NCI-H446 (cell line): ENCODE data around the gene IL5.
"Not testable (repeated sequence)": the region's sequence is repeated elsewhere in the genome, so short reads cannot be mapped to it uniquely, and the experiment has no call there.

Source experiments
- DNase-seq, 2 experiments: peaks; one replicate each; lab custom pipeline; 2025; lab: John Stamatoyannopoulos, UW

Gene IL5

DNA sequence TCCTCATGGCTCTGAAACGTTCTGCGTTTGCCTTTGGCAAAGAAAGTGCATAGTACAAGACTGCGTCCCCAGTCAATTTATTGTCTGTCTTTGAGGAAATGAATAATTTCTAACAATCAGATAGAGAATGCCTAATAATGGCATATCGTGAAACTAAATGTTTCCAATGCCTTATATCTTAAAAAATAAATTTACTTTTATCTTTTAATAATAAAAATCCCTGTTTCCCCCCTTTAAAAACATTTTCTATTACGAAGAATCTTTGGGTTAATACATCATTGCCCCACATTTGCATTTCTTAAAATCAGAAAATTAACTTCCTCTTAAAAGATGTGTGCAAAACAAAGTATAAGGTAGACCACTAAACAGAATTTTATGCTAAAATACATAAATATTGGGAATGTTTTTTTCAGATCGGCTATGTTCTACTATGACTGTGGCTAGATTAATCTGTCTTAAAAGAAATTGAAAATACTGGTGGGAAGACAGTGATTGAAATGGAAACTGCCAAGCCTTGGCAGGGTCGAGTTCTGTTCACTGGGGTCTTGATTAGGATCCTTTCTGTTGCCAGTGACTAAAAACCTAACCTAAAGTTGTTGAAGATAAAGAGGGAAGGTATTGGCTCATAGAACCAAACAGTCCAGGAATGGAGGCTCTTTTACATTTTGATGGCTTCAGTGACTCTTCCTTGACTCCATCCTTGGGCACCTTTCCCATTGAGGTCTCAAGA lies at the start of gene IL5:
Gene IL5, minus strand, starts transcription at position 51 of the 730 bp plus-strand sequence. Its CDS starts 44 bp downstream, at position 7.
- DNase-seq, result no peak

DNA sequence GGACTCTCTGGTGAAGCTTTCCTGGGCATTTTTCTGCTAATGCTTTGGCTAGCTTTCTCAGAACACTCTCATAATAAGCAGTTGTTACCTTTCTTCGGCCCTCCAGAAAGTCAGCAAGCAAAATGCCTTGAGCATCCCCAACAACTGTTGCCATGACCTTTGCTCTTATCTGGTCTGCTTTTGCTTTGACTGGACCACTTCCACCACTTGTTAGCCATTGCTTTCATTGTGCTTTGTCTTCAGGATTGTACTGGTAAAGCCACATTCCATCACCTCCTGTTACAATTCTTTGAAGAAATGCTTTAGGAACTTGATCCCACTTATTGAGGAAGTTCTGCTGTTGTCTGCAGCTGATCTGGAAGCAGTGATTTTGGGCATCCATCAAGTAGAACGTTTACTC lies 49.2 kb upstream of the IL5 start:
- no peak for DNase-seq

DNA sequence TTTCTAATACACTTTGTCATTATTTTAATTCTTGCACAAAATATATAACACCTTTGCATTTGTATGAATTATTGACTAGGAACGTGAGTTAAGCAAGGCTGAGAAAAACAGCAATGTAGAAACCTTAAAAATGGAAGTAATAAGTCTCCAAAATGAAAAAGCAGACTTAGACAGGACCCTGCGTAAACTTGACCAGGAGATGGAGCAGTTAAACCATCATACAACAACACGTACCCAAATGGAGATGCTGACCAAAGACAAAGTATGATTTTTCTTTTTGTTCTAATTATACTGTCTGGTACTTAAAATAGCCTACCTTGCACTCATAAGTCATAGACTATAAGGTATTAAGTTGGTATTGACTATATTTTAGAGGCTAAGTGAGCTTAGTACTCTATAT lies 47.8 kb upstream of the IL5 start:
- DNase-seq, result no peak

DNA sequence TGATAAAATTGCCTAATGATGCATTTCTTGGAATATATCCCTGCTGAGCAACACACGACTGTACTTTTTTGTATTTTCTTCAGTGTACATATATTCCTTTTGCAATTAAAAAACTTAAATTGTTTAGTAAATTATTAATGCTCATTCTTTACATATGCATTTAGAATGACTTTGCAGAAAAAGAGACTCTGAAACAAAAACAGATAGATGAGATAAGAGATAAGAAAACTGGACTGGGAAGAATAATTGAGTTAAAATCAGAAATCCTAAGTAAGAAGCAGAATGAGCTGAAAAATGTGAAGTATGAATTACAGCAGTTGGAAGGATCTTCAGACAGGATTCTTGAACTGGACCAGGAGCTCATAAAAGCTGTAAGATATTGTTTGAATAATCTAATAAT lies 46.1 kb upstream of the IL5 start:
- no peak for DNase-seq

DNA sequence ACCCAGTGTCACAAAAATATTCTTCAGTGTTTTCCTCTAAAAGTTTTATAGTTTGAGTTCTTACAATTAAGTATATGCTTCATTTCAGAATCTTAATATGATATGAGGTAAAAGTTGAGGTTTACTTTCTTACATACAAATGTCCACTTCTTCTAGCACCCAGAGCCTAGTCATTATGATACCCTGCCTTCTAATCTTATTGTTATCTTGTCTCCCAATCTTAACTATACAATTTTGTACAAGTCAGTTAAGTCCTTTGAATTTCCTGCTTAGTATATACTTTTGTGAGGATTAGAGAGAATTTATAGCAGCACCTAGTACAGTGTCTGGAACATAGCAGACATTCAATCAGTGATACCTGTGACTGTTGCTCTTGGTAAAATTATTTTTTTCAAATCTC lies 42.7 kb upstream of the IL5 start:
- DNase-seq, result no peak

DNA sequence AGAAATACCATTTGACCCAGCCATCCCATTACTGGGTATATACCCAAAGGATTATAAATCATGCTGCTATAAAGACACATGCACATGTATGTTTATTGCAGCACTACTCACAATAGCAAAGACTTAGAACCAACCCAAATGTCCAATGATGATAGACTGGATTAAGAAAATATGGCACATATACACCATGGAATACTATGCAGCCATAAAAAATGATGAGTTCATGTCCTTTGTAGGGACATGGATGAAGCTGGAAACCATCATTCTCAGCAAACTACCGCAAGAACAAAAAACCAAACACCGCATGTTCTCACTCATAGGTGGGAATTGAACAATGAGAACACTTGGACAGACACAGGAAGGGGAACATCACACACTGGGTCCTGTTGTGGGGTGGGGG lies 41.2 kb upstream of the IL5 start:
- DNase-seq, result not testable (repeated sequence)

DNA sequence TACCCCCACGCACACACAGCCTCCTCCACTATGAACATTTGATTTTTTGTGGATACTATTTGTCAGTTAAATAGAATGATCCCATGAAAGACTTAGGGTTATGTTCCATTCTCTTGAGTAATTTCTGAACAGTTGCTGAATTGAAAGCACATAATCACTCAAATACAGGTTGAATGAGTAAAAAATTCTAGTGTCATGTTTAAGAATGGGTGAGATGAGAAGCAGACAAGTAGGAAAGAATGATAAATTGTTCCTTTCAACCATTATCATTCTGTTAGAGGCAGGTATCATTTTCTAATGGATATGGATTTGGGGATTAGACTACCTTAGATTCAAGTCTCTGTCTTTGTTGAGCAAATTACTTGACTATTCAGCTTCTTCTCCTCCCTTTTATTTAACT lies 32.8 kb upstream of the IL5 start:
- DNase-seq, result no peak

DNA sequence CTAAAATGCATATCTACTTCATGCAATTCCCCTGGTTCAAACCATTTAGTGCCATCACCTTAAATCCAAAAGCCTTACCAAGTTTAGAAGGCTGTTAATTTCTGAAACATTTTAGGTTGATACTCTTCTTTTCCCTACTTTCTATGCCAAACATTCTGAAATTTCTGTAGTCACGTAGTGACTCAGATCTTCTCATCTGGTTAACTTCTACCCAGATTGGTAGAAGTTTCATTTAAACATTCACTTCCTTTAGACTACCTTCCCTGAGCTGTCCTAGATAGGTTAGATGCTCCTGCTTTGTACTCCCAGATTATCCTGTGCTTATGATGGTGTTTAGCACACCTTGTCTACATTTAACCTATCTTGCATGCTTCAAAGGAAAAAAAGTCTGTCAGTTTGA lies 23.3 kb upstream of the IL5 start:
- DNase-seq, result no peak

DNA sequence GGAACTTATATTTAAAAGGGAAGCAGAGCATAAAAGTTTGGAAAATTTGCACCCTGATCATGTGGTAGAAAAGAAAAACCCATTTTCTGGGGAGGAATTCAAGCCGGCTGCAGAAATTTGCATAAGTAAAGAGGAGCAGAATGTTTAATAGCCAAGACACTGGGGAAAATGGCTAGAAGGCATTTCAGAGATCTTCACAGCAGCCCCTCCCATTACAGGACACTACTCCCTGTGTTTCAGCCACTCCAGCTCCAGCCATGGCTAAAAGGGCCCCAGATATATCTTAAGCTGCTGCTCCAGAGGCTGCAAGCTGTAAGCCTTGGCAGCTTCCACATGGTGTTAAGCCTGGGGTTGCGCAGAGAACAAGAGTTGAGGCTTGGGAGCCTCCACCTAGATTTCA lies 21.2 kb upstream of the IL5 start:
- not testable (repeated sequence) for DNase-seq

DNA sequence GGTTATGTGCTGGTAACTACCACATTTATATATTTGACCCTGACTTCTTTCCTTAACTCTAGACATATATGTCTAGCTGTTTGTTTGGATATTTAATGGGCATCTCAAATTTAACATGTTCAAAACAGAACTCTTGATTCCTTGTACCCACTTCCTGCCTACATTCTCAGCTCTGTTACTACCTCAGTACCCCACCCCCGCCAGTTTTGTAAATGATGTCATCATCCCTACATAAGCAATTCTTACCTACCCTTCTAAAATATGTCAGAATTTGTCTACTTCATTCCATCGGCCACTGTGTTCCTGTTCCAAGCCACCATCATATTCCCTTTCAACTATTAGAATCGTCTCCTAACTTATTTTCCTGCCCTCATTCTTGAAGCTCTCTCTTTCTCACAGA lies 18.3 kb upstream of the IL5 start:
- DNase-seq, result no peak

DNA sequence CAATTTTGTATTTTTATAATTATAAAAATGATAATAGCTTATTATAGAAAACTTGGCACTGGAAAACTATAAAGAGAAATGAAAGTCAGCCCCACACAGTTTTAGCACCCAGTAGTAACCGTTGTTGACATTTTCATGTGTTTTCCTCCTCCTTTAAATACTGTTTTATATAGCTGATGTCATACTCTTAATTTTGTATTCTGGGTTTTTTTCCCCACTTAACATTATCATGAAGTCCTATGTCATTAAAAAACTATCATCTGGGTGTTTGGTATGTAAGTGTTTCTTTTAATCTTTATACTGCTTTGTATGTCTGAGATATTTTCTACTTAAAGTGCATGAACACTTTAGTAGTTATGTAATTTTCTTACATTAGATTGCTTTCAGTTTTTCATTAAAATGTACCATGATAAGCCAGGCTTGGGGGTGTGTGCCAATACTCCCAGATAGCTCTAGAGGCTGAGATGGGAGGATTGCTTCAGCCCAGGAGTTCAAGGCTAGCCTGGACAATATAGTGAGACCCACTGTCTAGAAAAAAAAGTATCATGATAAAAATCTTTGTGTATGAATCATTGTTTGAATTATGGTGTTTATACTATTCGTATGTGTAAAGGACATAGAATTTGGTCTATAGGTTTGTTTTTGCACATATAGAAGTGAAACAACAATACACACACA lies 16.2 kb upstream of the IL5 start:
- no peak for DNase-seq

DNA sequence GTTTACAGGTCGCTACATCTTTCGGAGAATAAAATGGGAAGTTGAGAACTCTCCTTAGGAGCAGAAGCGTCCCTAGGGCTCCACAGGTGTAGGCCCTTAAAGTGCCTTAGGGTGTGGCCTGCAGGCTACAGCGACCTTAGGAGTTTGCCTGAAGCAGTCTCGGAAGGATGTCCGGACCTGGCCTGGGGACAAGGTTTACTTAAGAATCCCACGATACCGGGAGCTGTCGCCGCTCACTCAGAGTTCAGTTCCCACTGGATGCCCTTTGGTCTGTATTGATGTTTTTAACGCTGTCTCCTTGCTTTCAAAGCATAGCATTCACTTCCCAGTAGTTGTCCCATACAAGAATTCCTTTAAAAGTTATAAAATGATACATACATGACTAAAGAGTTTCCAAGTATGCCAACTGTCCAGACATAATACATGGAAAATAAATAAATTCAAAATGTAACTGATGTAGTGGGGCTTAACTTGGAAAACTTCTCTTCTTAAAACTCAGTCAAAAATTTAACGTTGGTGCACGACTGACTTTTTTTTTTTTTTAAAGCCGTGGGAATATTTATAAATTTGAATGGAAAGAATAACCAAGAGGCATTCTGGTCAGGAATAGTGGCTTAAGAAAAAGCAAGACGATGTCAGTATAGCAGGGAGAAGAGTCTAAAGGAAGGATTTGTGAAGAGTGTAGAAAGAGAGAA lies 14.3 kb upstream of the IL5 start:
- no peak for DNase-seq

DNA sequence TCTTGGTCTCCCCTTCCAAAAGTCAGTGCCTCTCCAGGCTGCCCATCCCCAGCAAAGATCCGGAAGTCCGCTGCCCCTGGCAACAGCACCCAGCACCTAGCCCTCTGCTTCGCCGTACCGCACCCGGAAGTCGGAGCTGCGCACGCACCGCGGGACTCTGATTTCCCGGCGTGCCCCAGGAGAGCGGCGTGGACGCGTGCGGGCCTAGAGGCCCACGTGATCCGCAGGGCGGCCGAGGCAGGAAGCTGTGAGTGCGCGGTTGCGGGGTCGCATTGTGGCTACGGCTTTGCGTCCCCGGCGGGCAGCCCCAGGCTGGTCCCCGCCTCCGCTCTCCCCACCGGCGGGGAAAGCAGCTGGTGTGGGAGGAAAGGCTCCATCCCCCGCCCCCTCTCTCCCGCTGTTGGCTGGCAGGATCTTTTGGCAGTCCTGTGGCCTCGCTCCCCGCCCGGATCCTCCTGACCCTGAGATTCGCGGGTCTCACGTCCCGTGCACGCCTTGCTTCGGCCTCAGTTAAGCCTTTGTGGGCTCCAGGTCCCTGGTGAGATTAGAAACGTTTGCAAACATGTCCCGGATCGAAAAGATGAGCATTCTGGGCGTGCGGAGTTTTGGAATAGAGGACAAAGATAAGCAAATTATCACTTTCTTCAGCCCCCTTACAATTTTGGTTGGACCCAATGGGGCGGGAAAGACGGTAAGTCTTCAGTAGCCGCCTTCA lies 13.6 kb upstream of the IL5 start, which contains the start of gene RAD50:
Gene RAD50, plus strand, starts transcription at position 215 of the 715 bp plus-strand sequence. Its CDS starts 348 bp downstream, at position 563.
- peak; percentile 74 to 90 for DNase-seq

DNA sequence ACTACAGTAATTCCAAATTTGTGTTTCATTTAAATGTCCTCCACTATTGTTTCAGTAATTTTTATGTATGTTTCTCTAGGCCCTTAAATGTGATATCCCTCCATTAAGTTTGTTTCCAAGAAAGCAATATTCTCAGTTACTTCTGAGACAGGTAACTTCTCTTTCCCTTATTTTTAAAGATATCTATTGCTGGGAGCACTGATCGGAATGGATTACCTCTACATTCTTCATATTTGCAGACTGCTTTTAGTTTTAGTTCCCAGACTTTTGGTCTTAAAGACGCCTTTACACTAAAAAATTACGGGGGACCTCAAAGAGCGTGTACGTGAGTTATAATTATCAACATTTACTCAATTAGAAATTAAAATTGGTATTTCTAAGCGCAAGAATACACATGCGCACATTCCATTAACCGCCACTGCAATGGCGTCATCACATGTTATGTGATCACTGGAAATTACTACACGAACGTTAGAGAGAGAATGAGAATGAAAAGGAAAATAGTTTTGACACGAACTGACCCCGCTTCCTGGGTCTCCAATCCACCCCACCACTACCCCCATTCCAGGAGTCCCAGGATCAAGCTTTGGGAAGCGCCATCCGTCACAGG lies 12.9 kb upstream of the IL5 start:
- DNase-seq, result no peak

DNA sequence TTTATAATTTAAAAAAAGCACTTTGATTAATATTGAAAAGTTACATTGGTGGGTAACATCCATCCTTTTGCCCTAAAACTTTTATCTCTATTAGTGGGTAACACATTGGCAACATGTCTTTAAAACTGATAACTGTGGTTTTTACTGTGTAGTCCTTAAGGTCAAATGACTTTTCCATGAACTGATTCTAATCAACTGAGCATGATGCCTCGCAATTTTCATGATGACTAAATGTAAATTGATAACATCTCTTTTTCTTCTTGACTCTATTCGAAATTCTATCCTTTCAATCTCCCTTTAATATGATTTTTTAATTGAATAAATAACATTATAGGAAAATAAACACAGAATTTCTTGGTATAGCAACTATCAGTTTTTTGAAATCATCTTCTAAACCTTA lies 6.3 kb upstream of the IL5 start:
- no peak for DNase-seq

DNA sequence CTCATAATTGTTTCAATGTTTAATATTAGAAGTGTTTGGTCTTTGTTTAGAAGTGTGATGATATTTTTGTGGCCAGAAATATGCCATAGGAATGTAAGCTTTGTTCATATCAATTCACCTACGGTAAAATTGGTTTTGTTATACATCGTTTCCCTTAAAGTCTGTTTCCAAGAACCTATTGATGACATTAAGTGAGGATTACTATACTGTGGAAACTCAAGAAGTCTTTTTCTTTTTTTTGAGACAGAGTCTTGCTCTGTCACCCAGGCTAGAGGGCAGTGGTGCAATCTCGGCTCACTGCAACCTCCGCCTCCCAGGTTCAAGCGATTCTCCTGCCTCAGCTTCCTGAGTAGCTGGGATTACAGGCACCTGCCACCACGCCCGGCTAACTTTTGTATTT lies 5.5 kb upstream of the IL5 start:
- not testable (repeated sequence) for DNase-seq

DNA sequence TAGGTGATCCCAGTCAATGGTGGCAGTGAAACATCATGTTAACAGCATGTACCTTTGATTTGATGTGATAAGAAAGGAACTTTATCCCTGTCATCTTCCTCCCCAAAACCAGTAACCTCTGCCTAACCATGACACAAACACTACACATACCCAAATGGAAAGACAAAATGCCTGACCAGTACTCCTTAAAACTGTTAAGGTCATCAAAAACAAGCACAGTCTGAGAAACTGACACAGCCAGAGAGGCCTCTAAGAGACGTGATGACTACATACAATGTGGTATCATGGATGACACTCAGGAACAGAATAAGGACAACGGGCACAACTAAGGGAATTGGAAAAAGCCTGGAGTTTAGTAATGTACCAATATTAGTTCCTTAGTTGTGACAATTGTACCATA lies 3.9 kb upstream of the IL5 start:
- no peak for DNase-seq

DNA sequence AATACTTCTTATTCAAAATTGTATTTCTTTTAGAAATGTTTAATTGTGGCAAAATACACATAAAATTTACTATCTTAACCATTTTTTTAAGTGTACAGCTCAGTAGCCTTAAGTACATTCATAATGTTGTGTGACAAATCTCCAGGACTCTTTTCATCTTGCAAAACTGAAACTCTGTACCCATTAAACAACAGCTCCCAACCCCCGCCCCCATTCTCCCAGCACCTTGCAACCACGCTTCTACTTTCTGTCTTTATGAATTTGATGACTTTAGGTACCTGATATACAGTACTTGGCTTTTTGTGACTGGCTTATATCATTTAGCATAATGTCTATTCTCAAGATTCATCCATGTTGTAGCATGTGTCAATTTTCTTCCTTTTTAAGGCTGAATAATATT lies 2.8 kb upstream of the IL5 start:
- no peak for DNase-seq

DNA sequence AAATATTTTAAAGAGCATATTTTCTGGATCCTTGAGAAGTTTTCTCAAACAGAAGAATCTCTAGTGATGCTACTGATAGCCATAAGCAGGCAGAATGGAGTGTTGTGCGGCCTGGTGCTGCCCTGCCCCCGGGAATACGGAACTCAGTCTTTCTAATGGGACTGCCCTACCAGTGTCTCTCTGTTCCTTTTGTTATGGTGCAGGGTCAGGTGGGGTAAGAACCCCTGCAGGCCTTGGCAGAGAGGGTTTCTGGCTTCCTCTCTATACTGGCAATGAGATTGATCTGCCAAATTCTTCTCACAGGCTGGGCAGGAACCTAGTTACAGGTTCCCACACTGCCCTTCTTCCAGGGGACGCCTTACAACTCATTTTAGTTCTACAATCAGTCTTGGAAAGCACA lies 2.6 kb downstream of the IL5 start:
- DNase-seq, result no peak

DNA sequence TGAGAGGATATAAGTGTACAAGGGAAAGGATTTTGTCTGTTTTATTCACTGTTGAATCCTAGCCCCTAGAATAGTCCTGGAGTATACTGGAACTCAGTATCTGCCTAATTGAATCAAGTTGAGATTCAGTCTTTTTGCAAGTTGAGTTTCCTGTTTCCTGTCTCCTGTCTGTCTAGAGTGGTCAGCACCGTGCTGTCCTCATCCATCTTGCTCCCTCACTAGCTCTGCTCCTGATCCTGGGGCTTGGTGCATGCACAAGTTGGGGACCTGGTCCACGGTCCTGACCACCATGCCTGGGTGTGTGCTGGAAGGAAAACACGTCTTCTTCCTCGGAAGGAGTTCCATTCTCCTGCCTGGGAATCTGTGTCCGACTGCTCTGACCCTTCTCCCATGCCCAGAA lies 3.2 kb downstream of the IL5 start:
- no peak for DNase-seq

DNA sequence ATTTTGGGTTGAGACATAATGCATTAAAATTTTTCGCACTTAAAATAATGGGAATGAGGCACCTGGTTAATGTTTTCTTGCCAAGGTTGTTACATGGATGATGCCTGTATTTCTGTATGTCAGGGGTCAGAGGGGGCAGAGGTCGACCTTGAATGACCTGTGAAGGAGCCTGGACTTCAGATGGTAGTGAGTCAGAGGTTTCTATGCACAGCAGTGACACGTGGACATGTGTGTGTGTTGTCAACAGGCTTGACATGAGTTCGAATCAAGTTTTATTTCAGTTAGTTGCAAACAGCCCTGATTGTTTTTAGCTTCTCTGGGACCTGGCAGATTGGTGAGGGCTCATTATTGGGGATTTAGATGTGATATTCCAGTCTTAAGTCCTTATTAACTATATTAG lies 3.6 kb downstream of the IL5 start:
- DNase-seq, result no peak

DNA sequence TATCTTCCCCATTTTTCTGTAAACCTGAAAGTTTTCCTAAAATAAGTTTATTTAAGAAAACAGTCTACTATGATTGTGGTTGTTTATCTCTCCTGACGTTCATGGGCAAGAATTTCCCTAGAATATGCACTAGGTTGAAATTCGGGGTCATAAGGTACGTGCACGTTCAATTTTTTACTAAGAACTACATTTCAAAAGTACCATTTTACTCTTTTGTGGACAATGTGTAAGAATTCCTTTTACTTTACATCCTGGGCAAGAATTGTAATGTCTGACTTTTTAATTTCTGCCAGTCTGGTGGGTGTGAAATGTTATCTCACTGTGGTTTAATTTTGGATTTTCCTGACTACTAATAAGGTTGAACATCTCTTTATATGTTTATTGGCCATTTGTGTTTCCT lies 12.4 kb downstream of the IL5 start:
- no peak for DNase-seq
